Tibial artery (tissue), 4 donors: ENCODE results near the gene SIX2.

ENCODE experiments used
- DNase-seq, 2 donors: peaks; one replicate each; pipeline ENCODE4 v3.0.0-alpha.2; 2019
- H3K27ac ChIP-seq, 2 donors: fragments of 200-600 bp; sonication (generic) in 1 of 2; 1 replicate in 1 of 2; 2 replicates in 1 of 2; pipeline ENCODE4 v1.5.1; 2018 to 2019; ENCODE audit warnings: mild to moderate bottlenecking in 1 of 2
- H3K27me3 ChIP-seq, 2 donors: fragments of 200-600 bp; sonication (generic) in 1 of 2; one replicate each; pipeline versions ENCODE4 v1.5.1 to v1.6.0; 2016 to 2019
- H3K36me3 ChIP-seq, 3 donors: fragments of 200-600 bp; sonication (generic) in 2 of 3; one replicate each; pipeline ENCODE4 v1.5.1; 2016 to 2019; ENCODE audit warnings: mild to moderate bottlenecking in 2 of 3
- H3K4me1 ChIP-seq, 4 donors: fragments of 200-600 bp; sonication (generic) in 2 of 4; 1 replicate in 3 of 4; 2 replicates in 1 of 4; pipeline ENCODE4 v1.5.1; 2016 to 2019
- H3K4me3 ChIP-seq, 2 donors: fragments of 200-600 bp; sonication (generic) in 1 of 2; 1 replicate in 1 of 2; 2 replicates in 1 of 2; pipeline ENCODE4 v1.5.1; 2018 to 2019; ENCODE audit warnings: mild to moderate bottlenecking in 2 of 2
- H3K9me3 ChIP-seq, 3 donors: fragments of 200-600 bp; sonication (generic) in 1 of 3; one replicate each; pipeline ENCODE4 v1.5.1; 2016 to 2019
- intact Hi-C: fragments of 100-400 bp; cut with DNase I; formaldehyde crosslinking; loops from one replicate; pipeline ENCODE4 v1.15.0; 2023; ENCODE audit warnings: low total_unique reads
- TF ChIP-seq, protein P1 (sequence below), 2 experiments: fragments of 200-600 bp in 1 of 2; fragments of 450-650 bp in 1 of 2; IDR thresholded peaks; one replicate each; pipeline ENCODE4 v1.5.1; 2017 to 2019; ENCODE audit warnings: antibody characterized with exemption in 2 of 2, mild to moderate bottlenecking in 1 of 2, moderate library complexity in 1 of 2

Gene SIX2

GRCh38 chr2:45009303-45009927, at the start of gene SIX2:
TSS of gene SIX2 (minus strand) at chr2:45009452. CDS start at chr2:45009110, 342 bp downstream.
- Histone ChIP-seq H3K4me3 (peak within 1 kb of the TSS; percentile 59 to 75), H3K36me3 (no peaks in the 10 kb centered on the region), H3K27ac (peak within 1 kb of the TSS; percentile 87 to 89), H3K4me1 (peaks cover 0 to 46% (median 37%) of the 10 kb centered on the region in 4 donors), H3K27me3 (peaks cover 0 to 5% of the 10 kb centered on the region in 2 donors), H3K9me3 (no peaks in the 10 kb centered on the region)
- TF ChIP-seq, protein P1, sequence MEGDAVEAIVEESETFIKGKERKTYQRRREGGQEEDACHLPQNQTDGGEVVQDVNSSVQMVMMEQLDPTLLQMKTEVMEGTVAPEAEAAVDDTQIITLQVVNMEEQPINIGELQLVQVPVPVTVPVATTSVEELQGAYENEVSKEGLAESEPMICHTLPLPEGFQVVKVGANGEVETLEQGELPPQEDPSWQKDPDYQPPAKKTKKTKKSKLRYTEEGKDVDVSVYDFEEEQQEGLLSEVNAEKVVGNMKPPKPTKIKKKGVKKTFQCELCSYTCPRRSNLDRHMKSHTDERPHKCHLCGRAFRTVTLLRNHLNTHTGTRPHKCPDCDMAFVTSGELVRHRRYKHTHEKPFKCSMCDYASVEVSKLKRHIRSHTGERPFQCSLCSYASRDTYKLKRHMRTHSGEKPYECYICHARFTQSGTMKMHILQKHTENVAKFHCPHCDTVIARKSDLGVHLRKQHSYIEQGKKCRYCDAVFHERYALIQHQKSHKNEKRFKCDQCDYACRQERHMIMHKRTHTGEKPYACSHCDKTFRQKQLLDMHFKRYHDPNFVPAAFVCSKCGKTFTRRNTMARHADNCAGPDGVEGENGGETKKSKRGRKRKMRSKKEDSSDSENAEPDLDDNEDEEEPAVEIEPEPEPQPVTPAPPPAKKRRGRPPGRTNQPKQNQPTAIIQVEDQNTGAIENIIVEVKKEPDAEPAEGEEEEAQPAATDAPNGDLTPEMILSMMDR (IDR thresholded peaks at IDR 0.05), result no peak
- intact Hi-C loops, result no loop called here
- peak; percentile 95 to 98 for DNase-seq

GRCh38 chr2:45055162-45055605, 45.9 kb upstream of the SIX2 start:
- TF ChIP-seq, protein P1 (IDR thresholded peaks at IDR 0.05), result no peak
- Histone ChIP-seq H3K4me3 (no peak overlapping the region), H3K36me3 (no peaks in the 10 kb centered on the region), H3K27me3 (no peaks in the 10 kb centered on the region), H3K9me3 (no peaks in the 10 kb centered on the region), H3K4me1 (no peaks in the 10 kb centered on the region), H3K27ac (no peak overlapping the region)
- intact Hi-C loops, result no loop called here
- DNase-seq, result no peak

GRCh38 chr2:45053966-45054365, 44.7 kb upstream of the SIX2 start:
- Histone ChIP-seq H3K27me3 (no peaks in the 10 kb centered on the region), H3K9me3 (no peaks in the 10 kb centered on the region), H3K27ac (no peak overlapping the region), H3K4me3 (no peak overlapping the region), H3K36me3 (no peaks in the 10 kb centered on the region), H3K4me1 (no peaks in the 10 kb centered on the region)
- intact Hi-C loops, result no loop called here
- TF ChIP-seq, protein P1 (IDR thresholded peaks at IDR 0.05), result no peak
- no peak for DNase-seq

GRCh38 chr2:45052388-45052928, 43.2 kb upstream of the SIX2 start:
- Histone ChIP-seq H3K4me1 (no peaks in the 10 kb centered on the region), H3K36me3 (no peaks in the 10 kb centered on the region), H3K27ac (no peak overlapping the region), H3K27me3 (no peaks in the 10 kb centered on the region), H3K9me3 (no peaks in the 10 kb centered on the region), H3K4me3 (no peak overlapping the region)
- TF ChIP-seq, protein P1 (IDR thresholded peaks at IDR 0.05), result no peak
- DNase-seq, result no peak
- intact Hi-C loops, result no loop called here

- no peak for DNase-seq
- intact Hi-C loops, result no loop called here
Observed at GRCh38 chr2:45049569-45050336, 40.5 kb upstream of the SIX2 start.

More at GRCh38 chr2:45049569-45050336, 40.5 kb upstream of the SIX2 start:
- H3K9me3 ChIP-seq, result no peaks in the 10 kb centered on the region
- TF ChIP-seq, protein P1 (IDR thresholded peaks at IDR 0.05), result no peak
- no peak overlapping the region for H3K27ac ChIP-seq
- no peaks in the 10 kb centered on the region for H3K4me1 ChIP-seq
- H3K36me3 ChIP-seq, result no peaks in the 10 kb centered on the region
- no peak overlapping the region for H3K4me3 ChIP-seq
- no peaks in the 10 kb centered on the region for H3K27me3 ChIP-seq
